Measurements from ENCODE around the gene PEF1.

PEF1 gene

DNA sequence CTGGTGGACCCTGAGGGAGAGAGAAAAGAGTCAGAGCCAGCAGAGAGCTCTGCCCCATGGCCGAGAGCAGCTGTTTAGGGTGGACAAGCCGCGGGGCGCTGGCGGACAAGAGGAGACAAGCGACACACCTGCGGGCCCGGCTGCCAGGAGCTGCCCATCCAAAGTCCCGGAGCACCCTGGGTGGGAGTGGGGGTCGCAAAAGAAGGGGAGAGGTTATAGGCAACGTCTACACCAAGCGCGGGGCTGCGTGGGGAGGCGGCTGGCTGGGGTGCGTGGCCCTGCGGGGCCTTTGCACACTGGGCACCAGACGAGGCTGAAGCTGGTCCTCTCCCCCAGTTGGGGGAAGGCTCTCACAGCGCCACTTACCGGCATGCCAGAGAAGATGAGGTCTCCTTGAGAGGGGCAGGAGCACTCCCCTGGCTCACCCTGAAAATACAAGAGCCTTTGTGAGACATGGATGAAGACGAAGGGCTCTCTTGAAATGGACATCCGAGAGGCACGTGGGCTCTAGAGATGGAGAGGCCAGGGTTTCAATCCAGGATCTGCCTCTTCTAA is 35.1 kb upstream of the PEF1 start:
- CTCF ChIA-PET: interaction anchor here (0.6 to 0.9 kb wide), 2 partner anchors 27 to 81 kb away, joined by 3 to 4 read pairs; no protein-coding TSS in a partner anchor
- H3K27ac ChIP-seq: peak overlapping the region; percentile 32
- POLR2A ChIA-PET (ENCODE audit: low non-redundant PET): no interaction called here
- TF ChIP-seq CTCF (conservative IDR thresholded peaks at IDR 0.05; ENCODE audit: low read depth): no peak
- no peak for DNase-seq (ENCODE audit: low spot score)

- H3K27ac ChIP-seq: peak overlapping the region; percentile 32
- no peak for DNase-seq (ENCODE audit: low spot score)
- TF ChIP-seq CTCF (conservative IDR thresholded peaks at IDR 0.05; ENCODE audit: low read depth): no peak
- ChIA-PET CTCF (interaction anchor here (0.9 kb wide), 1 partner anchor 26 kb away, joined by 4 read pairs; no protein-coding TSS in a partner anchor), POLR2A (ENCODE audit: low non-redundant PET) (no interaction called here)
Measured at GRCh38 chr1:31679091-31679490, 34.4 kb upstream of the PEF1 start.

GRCh38 chr1:31678681-31679080 is 34.0 kb upstream of the PEF1 start:
- ChIA-PET POLR2A (ENCODE audit: low non-redundant PET) (no interaction called here), CTCF (interaction anchor here (1.0 kb wide), 1 partner anchor 497 kb away, joined by 6 read pairs; no protein-coding TSS in a partner anchor)
- TF ChIP-seq CTCF (conservative IDR thresholded peaks at IDR 0.05; ENCODE audit: low read depth): no peak
- H3K27ac ChIP-seq: no peak overlapping the region
- DNase-seq (ENCODE audit: low spot score): no peak

- ChIA-PET POLR2A (ENCODE audit: low non-redundant PET) (no interaction called here), CTCF (interaction anchor here (0.5 to 1.0 kb wide), 2 partner anchors 59 to 496 kb away, joined by 3 to 6 read pairs; no protein-coding TSS in a partner anchor)
- peak overlapping the region; percentile 45 for H3K27ac ChIP-seq
- no peak for DNase-seq (ENCODE audit: low spot score)
- TF ChIP-seq CTCF (conservative IDR thresholded peaks at IDR 0.05; ENCODE audit: low read depth): no peak
Measured at GRCh38 chr1:31677949-31678348, 33.3 kb upstream of the PEF1 start.

DNA sequence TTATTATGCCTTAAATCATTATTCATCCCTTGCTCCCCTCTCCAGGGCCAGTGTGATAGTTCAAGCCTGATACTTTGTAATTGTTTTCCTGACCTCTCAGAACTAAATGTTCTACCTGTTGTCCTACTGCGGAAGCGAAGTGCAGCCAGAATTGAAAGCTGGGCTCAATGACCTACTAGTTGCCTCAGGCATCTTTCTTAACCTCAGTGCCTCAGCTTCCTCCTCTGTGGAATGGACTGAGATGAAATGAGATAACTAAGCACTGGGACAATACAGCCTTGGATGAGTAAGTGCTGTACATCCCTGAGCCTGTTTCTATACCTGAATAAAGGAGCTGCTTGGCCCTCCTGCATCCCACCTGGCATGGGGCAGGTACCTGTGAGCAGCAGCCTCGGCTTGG is 32.7 kb upstream of the PEF1 start:
- no peak for DNase-seq (ENCODE audit: low spot score)
- ChIA-PET POLR2A (ENCODE audit: low non-redundant PET) (no interaction called here), CTCF (no interaction called here)
- H3K27ac ChIP-seq: peak overlapping the region; percentile 45
- no peak for TF ChIP-seq CTCF (conservative IDR thresholded peaks at IDR 0.05; ENCODE audit: low read depth)

DNA sequence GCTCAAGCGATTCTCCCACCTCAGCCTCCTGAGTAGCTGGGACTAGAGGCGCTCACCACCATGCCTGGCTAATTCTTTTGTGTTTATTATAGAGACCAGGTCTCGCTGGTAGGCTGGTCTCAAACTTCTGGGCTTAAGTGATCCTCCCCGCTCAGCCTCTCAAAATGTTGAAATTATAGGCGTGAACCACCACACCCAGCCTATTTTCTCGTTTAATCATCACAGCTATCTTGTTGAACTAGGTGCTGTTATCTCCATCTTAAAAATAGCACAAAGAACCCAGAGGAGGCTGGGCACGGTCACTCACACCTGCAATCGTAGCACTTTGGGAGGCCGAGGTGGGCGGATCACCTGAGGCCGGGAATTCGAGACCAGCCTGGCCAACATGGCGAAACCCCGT is 31.1 kb upstream of the PEF1 start:
- ChIA-PET POLR2A (ENCODE audit: low non-redundant PET) (no interaction called here), CTCF (no interaction called here)
- no peak for DNase-seq (ENCODE audit: low spot score)
- no peak for TF ChIP-seq CTCF (conservative IDR thresholded peaks at IDR 0.05; ENCODE audit: low read depth)
- peak overlapping the region; percentile 97 for H3K27ac ChIP-seq

Measured in RWPE1 (cell line).